HAP-1 (cell line): ENCODE data around the gene LTBP3.

Experiments used
- DNase-seq, 2 experiments: peaks; one replicate each; pipeline ENCODE4 v3.0.0-alpha.2; 2016 to 2020; ENCODE audit warnings: low spot score in 2 of 2
- H3K27me3 ChIP-seq: fragments of 250-450 bp; sonication (Bioruptor Pico); 2 replicates; pipeline ENCODE4 v1.5.1; 2020; ENCODE audit warnings: low read depth, mild to moderate bottlenecking, moderate library complexity
- H3K36me3 ChIP-seq: fragments of 250-450 bp; sonication (Bioruptor Pico); replicated peaks from 2 replicates; pipeline ENCODE4 v1.5.1; 2020; ENCODE audit warnings: mild to moderate bottlenecking
- H3K4me1 ChIP-seq: fragments of 250-450 bp; sonication (Bioruptor Pico); 2 replicates; pipeline ENCODE4 v1.5.1; 2020; ENCODE audit warnings: mild to moderate bottlenecking
- H3K4me3 ChIP-seq: fragments of 250-450 bp; sonication (Bioruptor Pico); 2 replicates; pipeline ENCODE4 v1.5.1; 2020; ENCODE audit warnings: mild to moderate bottlenecking, moderate library complexity
- H3K9me3 ChIP-seq: fragments of 250-450 bp; sonication (Bioruptor Pico); 2 replicates; pipeline ENCODE4 v1.5.1; 2020; ENCODE audit warnings: mild to moderate bottlenecking, moderate library complexity
- in situ Hi-C: fragments of 300-500 bp; cut with MboI; formaldehyde crosslinking; loops from 3 replicates; pipeline ENCODE4 v1.14.3; 2020; ENCODE audit warnings: low sequenced_read_pairs, inconsistent platforms, mixed read lengths

The LTBP3 gene

DNA sequence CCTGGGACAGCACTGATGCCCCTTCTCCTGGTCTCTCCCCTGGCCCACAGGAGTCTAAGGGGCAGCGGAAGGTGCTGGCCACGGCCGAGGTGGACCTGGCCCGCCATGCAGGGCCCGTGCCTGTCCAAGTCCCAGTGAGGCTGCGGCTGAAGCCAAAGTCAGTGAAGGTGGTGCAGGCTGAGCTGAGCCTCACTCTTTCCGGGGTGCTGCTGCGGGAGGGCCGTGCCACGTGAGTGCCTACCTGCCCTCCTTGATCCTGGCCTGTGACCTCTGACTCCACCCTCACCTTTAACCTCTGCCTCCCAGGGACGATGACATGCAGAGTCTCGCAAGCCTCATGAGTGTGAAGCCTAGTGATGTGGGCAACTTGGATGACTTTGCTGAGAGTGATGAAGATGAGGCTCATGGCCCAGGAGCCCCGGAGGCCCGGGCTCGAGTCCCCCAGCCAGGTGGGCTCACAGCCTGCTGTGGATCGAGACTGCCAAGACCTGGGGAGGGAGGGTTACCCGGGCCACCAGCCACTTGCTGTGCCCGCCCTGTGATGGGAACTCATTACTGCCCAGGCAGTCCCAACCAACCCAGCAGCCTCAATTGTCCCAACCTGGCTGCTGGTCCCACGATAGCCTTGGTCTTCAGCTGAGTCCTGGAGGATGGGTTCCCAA, 22.0 kb upstream of the LTBP3 start:
- DNase-seq = no peak
- Histone ChIP-seq H3K27me3 (no peaks in the 10 kb centered on the region), H3K4me3 (no peak overlapping the region), H3K9me3 (no peaks in the 10 kb centered on the region), H3K36me3 (no peaks in the 10 kb centered on the region; the same call in 1 of the 2 replicates), H3K4me1 (no peaks in the 10 kb centered on the region; the same call in 1 of the 2 replicates)
- in situ Hi-C loops = no loop called here

DNA sequence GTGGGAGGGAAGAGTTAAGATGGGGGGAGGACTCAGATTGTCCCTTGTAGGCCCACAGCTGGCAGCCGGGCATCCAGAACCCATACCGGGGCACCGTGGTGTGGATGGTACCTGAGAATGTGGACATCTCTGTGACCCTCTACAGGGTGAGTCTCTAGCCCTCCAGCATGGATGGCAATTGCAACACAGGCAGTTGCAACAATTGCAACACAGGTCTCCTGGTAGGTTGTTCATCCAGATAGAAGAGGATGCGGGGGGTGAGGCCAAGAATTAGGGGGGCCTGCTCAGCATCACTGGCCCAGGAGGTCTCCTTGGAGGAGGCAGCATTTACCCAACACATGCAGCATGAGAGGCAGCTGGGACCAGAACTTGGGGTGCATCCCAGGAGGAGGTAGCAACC, 21.1 kb upstream of the LTBP3 start:
- Histone ChIP-seq H3K27me3 (no peaks in the 10 kb centered on the region), H3K9me3 (no peaks in the 10 kb centered on the region), H3K4me1 (no peaks in the 10 kb centered on the region; the same call in 1 of the 2 replicates), H3K36me3 (no peaks in the 10 kb centered on the region; the same call in 1 of the 2 replicates), H3K4me3 (no peak overlapping the region)
- in situ Hi-C loops = no loop called here
- DNase-seq = no peak

DNA sequence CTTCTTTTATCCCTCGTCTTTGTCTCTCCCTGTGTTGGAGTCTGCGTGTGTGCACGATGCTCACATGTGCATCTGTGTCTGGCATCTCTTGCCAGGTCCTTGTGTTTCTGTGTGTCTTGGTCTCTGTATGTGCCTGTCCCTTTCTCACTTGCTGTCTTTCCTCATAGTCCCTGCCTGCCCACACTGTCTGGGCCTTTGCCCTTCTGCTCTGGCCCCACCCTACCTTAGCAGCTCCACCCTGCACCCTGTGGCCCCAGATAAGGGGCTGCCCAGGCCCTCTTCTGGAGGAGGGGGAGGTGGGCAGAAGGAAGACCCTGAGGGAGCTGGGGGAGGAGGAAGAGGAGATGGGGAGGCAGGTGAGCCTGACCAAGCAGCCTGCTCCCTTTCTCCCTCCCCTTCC, 20.5 kb upstream of the LTBP3 start:
- no peaks in the 10 kb centered on the region for H3K27me3 ChIP-seq
- no peak overlapping the region for H3K4me3 ChIP-seq
- peaks cover 3% of the 10 kb centered on the region for H3K4me1 ChIP-seq
- peaks cover 2% of the 10 kb centered on the region for H3K36me3 ChIP-seq
- no peak for DNase-seq
- in situ Hi-C loops = no loop called here
- H3K9me3 ChIP-seq = no peaks in the 10 kb centered on the region

- peaks cover 7% of the 10 kb centered on the region for H3K36me3 ChIP-seq
- in situ Hi-C loops = no loop called here
- no peak overlapping the region for H3K4me3 ChIP-seq
Measured at GRCh38 chr11:65578134-65578533, 20.0 kb upstream of the LTBP3 start.

GRCh38 chr11:65577756-65578109, 19.6 kb upstream of the LTBP3 start:
- H3K36me3 ChIP-seq = peaks cover 7% of the 10 kb centered on the region
- no peaks in the 10 kb centered on the region for H3K27me3 ChIP-seq
- no peak for DNase-seq
- H3K4me1 ChIP-seq = peaks cover 11% of the 10 kb centered on the region
- no peaks in the 10 kb centered on the region for H3K9me3 ChIP-seq
- in situ Hi-C loops = no loop called here
- no peak overlapping the region for H3K4me3 ChIP-seq

More at GRCh38 chr11:65578134-65578533, 20.0 kb upstream of the LTBP3 start:
- peaks cover 9% of the 10 kb centered on the region for H3K4me1 ChIP-seq
- no peaks in the 10 kb centered on the region for H3K9me3 ChIP-seq
- H3K27me3 ChIP-seq = no peaks in the 10 kb centered on the region
- DNase-seq = no peak

- no peaks in the 10 kb centered on the region for H3K9me3 ChIP-seq
- no peaks in the 10 kb centered on the region for H3K27me3 ChIP-seq
- peaks cover 7% of the 10 kb centered on the region for H3K36me3 ChIP-seq
- no peak for DNase-seq
- H3K4me1 ChIP-seq = peaks cover 12% of the 10 kb centered on the region
- in situ Hi-C loops = no loop called here
- H3K4me3 ChIP-seq = peak overlapping the region; percentile 98
Measured at GRCh38 chr11:65576867-65577755, 19.0 kb upstream of the LTBP3 start.

DNA sequence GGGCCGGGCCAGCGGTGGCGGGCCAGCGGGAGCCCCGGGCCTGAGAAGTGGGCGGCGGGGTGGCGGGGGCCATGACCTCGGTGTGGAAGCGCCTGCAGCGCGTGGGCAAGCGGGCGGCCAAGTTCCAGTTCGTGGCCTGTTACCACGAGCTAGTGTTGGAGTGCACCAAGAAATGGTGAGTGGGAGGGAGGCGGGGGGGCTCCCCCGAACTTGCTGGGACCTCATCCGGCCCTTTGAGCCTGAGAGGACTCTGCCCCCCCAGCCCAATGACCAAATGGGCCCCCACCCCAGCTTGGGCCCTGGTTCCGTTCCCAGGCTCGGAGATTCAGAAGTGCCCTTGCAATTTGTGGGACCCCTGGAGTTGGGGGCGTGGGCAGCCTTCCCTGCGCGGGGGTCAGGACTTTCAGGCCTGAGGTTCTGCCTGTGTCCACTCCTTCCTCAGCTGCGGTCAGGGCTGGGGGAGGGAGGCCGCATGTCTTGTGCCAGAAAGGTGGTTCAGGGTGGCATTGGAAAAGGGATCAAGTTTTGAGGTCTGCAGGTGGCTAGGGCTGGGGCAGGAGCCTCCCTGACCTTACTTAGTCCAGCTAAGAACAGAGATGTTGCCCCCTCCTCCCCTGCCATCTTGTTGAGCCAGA, 18.2 kb upstream of the LTBP3 start:
- Histone ChIP-seq H3K27me3 (no peaks in the 10 kb centered on the region), H3K36me3 (peaks cover 7% of the 10 kb centered on the region), H3K9me3 (no peaks in the 10 kb centered on the region), H3K4me1 (peaks cover 20% of the 10 kb centered on the region), H3K4me3 (peak overlapping the region; percentile 98)
- in situ Hi-C loops = no loop called here
- DNase-seq = no peak

GRCh38 chr11:65575568-65576231, 17.5 kb upstream of the LTBP3 start, which contains the start of gene EHBP1L1:
EHBP1L1 (plus strand) TSS chr11:65576053; CDS start chr11:65576303, 250 bp downstream.
- in situ Hi-C loops = no loop called here
- peak; percentile 29 to 79 for DNase-seq

DNA sequence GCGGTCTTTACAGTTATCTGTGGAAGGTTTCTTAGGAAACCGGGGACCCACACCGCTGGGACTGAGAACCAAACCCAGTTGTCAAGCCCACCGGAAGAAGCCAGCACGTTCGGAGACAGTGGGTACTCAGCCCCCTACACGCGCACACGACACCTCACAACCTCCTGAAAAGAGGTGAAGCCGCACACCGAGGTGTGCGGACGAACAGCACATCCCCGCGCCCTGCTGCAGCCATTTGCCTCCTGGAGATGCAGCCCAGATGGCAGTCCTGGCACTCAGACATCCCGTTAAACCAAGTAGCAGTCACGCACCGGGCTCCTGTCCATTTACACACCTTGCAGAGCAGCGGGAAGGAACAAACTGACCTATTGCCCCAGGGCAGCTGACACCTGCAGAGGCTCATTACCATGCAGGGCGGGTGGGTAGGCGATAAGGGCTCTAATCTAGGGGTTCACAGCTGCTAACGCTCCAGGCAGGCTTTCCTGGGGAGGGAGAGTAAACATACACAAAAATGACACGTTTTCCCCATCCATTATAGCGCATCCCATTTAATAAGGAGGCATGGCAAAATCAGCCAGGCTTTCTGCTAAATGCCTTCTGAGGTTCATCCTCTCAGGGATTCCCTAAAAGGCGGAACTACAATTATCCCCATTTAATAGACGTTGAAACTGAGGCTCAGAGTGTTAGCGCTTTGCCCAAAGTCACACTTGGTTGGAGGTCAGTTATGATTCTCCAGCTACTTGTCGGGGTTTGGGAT, 16.8 kb upstream of the LTBP3 start:
- in situ Hi-C loops = no loop called here
- H3K4me1 ChIP-seq = peaks cover 25% of the 10 kb centered on the region

More at GRCh38 chr11:65575568-65576231, 17.5 kb upstream of the LTBP3 start, which contains the start of gene EHBP1L1:
- Histone ChIP-seq H3K27me3 (no peaks in the 10 kb centered on the region), H3K36me3 (peaks cover 7% of the 10 kb centered on the region), H3K9me3 (no peaks in the 10 kb centered on the region), H3K4me1 (peaks cover 25% of the 10 kb centered on the region), H3K4me3 (peak within 1 kb of the TSS; percentile 98)

GRCh38 chr11:65574109-65574810, 16.1 kb upstream of the LTBP3 start:
- in situ Hi-C loops = no loop called here
- Histone ChIP-seq H3K27me3 (no peaks in the 10 kb centered on the region), H3K4me1 (peaks cover 27% of the 10 kb centered on the region)

More for the DNA sequence above, 16.8 kb upstream of the LTBP3 start:
- Histone ChIP-seq H3K9me3 (no peaks in the 10 kb centered on the region), H3K36me3 (peaks cover 9% of the 10 kb centered on the region), H3K4me3 (peak overlapping the region; percentile 98), H3K27me3 (no peaks in the 10 kb centered on the region)
- peak in 1 of 2 experiments; percentile 52 for DNase-seq

GRCh38 chr11:65573391-65574079, 15.4 kb upstream of the LTBP3 start:
- in situ Hi-C loops = no loop called here
- Histone ChIP-seq H3K36me3 (peaks cover 9% of the 10 kb centered on the region), H3K9me3 (no peaks in the 10 kb centered on the region), H3K4me3 (peak overlapping the region; percentile 98), H3K4me1 (peaks cover 27% of the 10 kb centered on the region), H3K27me3 (no peaks in the 10 kb centered on the region)
- no peak for DNase-seq

More at GRCh38 chr11:65574109-65574810, 16.1 kb upstream of the LTBP3 start:
- peak overlapping the region; percentile 98 for H3K4me3 ChIP-seq
- H3K9me3 ChIP-seq = no peaks in the 10 kb centered on the region
- H3K36me3 ChIP-seq = peaks cover 9% of the 10 kb centered on the region
- DNase-seq = peak; percentile 84 to 93
